Muscle layer of duodenum (tissue), 2 donors: Measurements from ENCODE around the gene PROM2.

Experiments
- H3K27ac ChIP-seq: one replicate; pipeline ENCODE4 v1.7.0; 2013; ENCODE audit warnings: mild to moderate bottlenecking, low read length
- H3K27me3 ChIP-seq: one replicate; pipeline ENCODE4 v1.7.0; 2013; ENCODE audit warnings: low read depth, mild to moderate bottlenecking, control low read depth, low read length
- H3K36me3 ChIP-seq, 2 donors: one replicate each; pipeline ENCODE4 v1.7.0; 2013; ENCODE audit warnings: low read length in 2 of 2, control low read depth in 1 of 2, mild to moderate bottlenecking in 1 of 2; ENCODE audit not compliant: insufficient read depth in 2 of 2, control insufficient read depth in 1 of 2
- H3K4me1 ChIP-seq, 2 donors: one replicate each; pipeline ENCODE4 v1.7.0; 2013; ENCODE audit warnings: low read length in 2 of 2, mild to moderate bottlenecking in 2 of 2, control low read depth in 1 of 2, moderate library complexity in 1 of 2; ENCODE audit not compliant: insufficient read depth in 2 of 2, control insufficient read depth in 1 of 2
- H3K4me3 ChIP-seq, 2 donors: one replicate each; pipeline ENCODE4 v1.7.0; 2013; ENCODE audit warnings: low read length in 2 of 2, low read depth in 1 of 2, mild to moderate bottlenecking in 1 of 2
- H3K9me3 ChIP-seq, 2 donors: one replicate each; pipeline ENCODE4 v1.7.0; 2013; ENCODE audit warnings: low read length in 2 of 2, control low read depth in 1 of 2, mild to moderate bottlenecking in 1 of 2; ENCODE audit not compliant: control insufficient read depth in 1 of 2
- donor health status: healthy.

PROM2 gene

GRCh38 chr2:95291222-95291621 lies 17.0 kb downstream of the PROM2 start:
- peaks cover 0 to 16% of the 10 kb centered on the region in 2 donors for H3K9me3 ChIP-seq
- peaks cover 0 to 28% of the 10 kb centered on the region in 2 donors for H3K36me3 ChIP-seq
- no peaks in the 10 kb centered on the region for H3K4me1 ChIP-seq
- H3K27ac ChIP-seq = no peak overlapping the region
- no peak overlapping the region for H3K4me3 ChIP-seq
- no peaks in the 10 kb centered on the region for H3K27me3 ChIP-seq

- no peak overlapping the region for H3K27ac ChIP-seq
- H3K27me3 ChIP-seq = no peaks in the 10 kb centered on the region
- no peaks in the 10 kb centered on the region for H3K4me1 ChIP-seq
- peaks cover 0 to 16% of the 10 kb centered on the region in 2 donors for H3K9me3 ChIP-seq
- H3K36me3 ChIP-seq = peaks cover 0 to 28% of the 10 kb centered on the region in 2 donors
- H3K4me3 ChIP-seq = no peak overlapping the region
Observed at GRCh38 chr2:95292623-95293260, 18.5 kb downstream of the PROM2 start.

- H3K36me3 ChIP-seq = peaks cover 0 to 27% of the 10 kb centered on the region in 2 donors
- H3K27me3 ChIP-seq = no peaks in the 10 kb centered on the region
- no peaks in the 10 kb centered on the region for H3K4me1 ChIP-seq
- peaks cover 0 to 14% of the 10 kb centered on the region in 2 donors for H3K9me3 ChIP-seq
- no peak overlapping the region for H3K27ac ChIP-seq
- H3K4me3 ChIP-seq = no peak overlapping the region
Observed at GRCh38 chr2:95294579-95295250, 20.5 kb downstream of the PROM2 start.

GRCh38 chr2:95295376-95295775 lies 21.1 kb downstream of the PROM2 start:
- Histone ChIP-seq H3K27me3 (no peaks in the 10 kb centered on the region), H3K9me3 (peaks cover 0 to 8% of the 10 kb centered on the region in 2 donors), H3K36me3 (peaks cover 0 to 20% of the 10 kb centered on the region in 2 donors), H3K4me3 (no peak overlapping the region), H3K27ac (no peak overlapping the region), H3K4me1 (no peaks in the 10 kb centered on the region)

- H3K36me3 ChIP-seq = peaks cover 0 to 15% of the 10 kb centered on the region in 2 donors
- no peaks in the 10 kb centered on the region for H3K4me1 ChIP-seq
- H3K4me3 ChIP-seq = no peak overlapping the region
- no peaks in the 10 kb centered on the region for H3K27me3 ChIP-seq
- H3K9me3 ChIP-seq = peaks cover 0 to 8% of the 10 kb centered on the region in 2 donors
- H3K27ac ChIP-seq = no peak overlapping the region
Observed at GRCh38 chr2:95296011-95296410, 21.8 kb downstream of the PROM2 start.

GRCh38 chr2:95296880-95297487 lies 22.7 kb downstream of the PROM2 start, which contains the start of gene KCNIP3:
KCNIP3 (plus strand) TSS chr2:95297347; CDS start chr2:95297439, 92 bp downstream.
- no peaks in the 10 kb centered on the region for H3K4me1 ChIP-seq
- H3K9me3 ChIP-seq = peaks cover 0 to 3% of the 10 kb centered on the region in 2 donors
- H3K36me3 ChIP-seq = peaks cover 0 to 9% of the 10 kb centered on the region in 2 donors
- no peak within 1 kb of the TSS for H3K27ac ChIP-seq
- no peaks in the 10 kb centered on the region for H3K27me3 ChIP-seq
- H3K4me3 ChIP-seq = no peak within 1 kb of the TSS

- no peaks in the 10 kb centered on the region for H3K4me1 ChIP-seq
- no peak overlapping the region for H3K27ac ChIP-seq
- no peaks in the 10 kb centered on the region for H3K9me3 ChIP-seq
- no peaks in the 10 kb centered on the region for H3K27me3 ChIP-seq
- H3K36me3 ChIP-seq = peaks cover 0 to 1% of the 10 kb centered on the region in 2 donors
- H3K4me3 ChIP-seq = no peak overlapping the region
Observed at GRCh38 chr2:95297639-95298395, 23.6 kb downstream of the PROM2 start.

- H3K4me1 ChIP-seq = no peaks in the 10 kb centered on the region
- no peaks in the 10 kb centered on the region for H3K36me3 ChIP-seq
- H3K27me3 ChIP-seq = no peaks in the 10 kb centered on the region
- no peaks in the 10 kb centered on the region for H3K9me3 ChIP-seq
- H3K27ac ChIP-seq = no peak overlapping the region
- H3K4me3 ChIP-seq = no peak overlapping the region
Observed at GRCh38 chr2:95298486-95299111, 24.4 kb downstream of the PROM2 start.

- Histone ChIP-seq H3K9me3 (no peaks in the 10 kb centered on the region), H3K4me3 (no peak overlapping the region), H3K27me3 (no peaks in the 10 kb centered on the region), H3K36me3 (no peaks in the 10 kb centered on the region), H3K27ac (no peak overlapping the region), H3K4me1 (no peaks in the 10 kb centered on the region)
Observed at GRCh38 chr2:95299961-95300360, 25.7 kb downstream of the PROM2 start.

- Histone ChIP-seq H3K4me3 (no peak overlapping the region), H3K27me3 (no peaks in the 10 kb centered on the region), H3K27ac (no peak overlapping the region), H3K4me1 (no peaks in the 10 kb centered on the region), H3K36me3 (no peaks in the 10 kb centered on the region), H3K9me3 (no peaks in the 10 kb centered on the region)
Observed at GRCh38 chr2:95300450-95300849, 26.2 kb downstream of the PROM2 start.

- Histone ChIP-seq H3K4me3 (no peak overlapping the region), H3K27ac (no peak overlapping the region), H3K9me3 (no peaks in the 10 kb centered on the region), H3K36me3 (no peaks in the 10 kb centered on the region), H3K4me1 (no peaks in the 10 kb centered on the region), H3K27me3 (no peaks in the 10 kb centered on the region)
Observed at GRCh38 chr2:95301186-95301585, 26.9 kb downstream of the PROM2 start.
